Fibroblast of mammary gland (primary cell): Measurements from ENCODE around the gene TNS1.
A peak's percentile ranks its signal among the peaks of the same experiment; 100 is the strongest.
"Not testable (repeated sequence)": the region's sequence is repeated elsewhere in the genome, so short reads cannot be mapped to it uniquely, and the experiment has no call there.

Source experiments
- DNase-seq: peaks from one replicate; pipeline ENCODE4 v3.0.0-alpha.2; 2010; ENCODE audit warnings: low read depth
- H3K4me3 ChIP-seq: 2 replicates; pipeline ENCODE4 v1.5.1; 2011; ENCODE audit warnings: low read depth, mild to moderate bottlenecking, low read length, moderate library complexity; ENCODE audit not compliant: control insufficient read depth
- TF ChIP-seq, protein P1 (sequence below): conservative IDR thresholded peaks from 2 replicates; pipeline ENCODE4 v1.5.1; 2011; ENCODE audit warnings: low read depth, low read length, inconsistent platforms; ENCODE audit not compliant: control insufficient read depth, insufficient read depth

Gene TNS1

GRCh38 chr2:217790195-217790594 lies 212.6 kb downstream of the TNS1 start:
- DNase-seq = peak; percentile 51
- H3K4me3 ChIP-seq = no peak overlapping the region

GRCh38 chr2:217789736-217790181 lies 213.0 kb downstream of the TNS1 start:
- DNase-seq = no peak
- TF ChIP-seq, protein P1, sequence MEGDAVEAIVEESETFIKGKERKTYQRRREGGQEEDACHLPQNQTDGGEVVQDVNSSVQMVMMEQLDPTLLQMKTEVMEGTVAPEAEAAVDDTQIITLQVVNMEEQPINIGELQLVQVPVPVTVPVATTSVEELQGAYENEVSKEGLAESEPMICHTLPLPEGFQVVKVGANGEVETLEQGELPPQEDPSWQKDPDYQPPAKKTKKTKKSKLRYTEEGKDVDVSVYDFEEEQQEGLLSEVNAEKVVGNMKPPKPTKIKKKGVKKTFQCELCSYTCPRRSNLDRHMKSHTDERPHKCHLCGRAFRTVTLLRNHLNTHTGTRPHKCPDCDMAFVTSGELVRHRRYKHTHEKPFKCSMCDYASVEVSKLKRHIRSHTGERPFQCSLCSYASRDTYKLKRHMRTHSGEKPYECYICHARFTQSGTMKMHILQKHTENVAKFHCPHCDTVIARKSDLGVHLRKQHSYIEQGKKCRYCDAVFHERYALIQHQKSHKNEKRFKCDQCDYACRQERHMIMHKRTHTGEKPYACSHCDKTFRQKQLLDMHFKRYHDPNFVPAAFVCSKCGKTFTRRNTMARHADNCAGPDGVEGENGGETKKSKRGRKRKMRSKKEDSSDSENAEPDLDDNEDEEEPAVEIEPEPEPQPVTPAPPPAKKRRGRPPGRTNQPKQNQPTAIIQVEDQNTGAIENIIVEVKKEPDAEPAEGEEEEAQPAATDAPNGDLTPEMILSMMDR = no peak
- no peak overlapping the region for H3K4me3 ChIP-seq

More at GRCh38 chr2:217790195-217790594, 212.6 kb downstream of the TNS1 start:
- TF ChIP-seq, protein P1 = no peak

DNA sequence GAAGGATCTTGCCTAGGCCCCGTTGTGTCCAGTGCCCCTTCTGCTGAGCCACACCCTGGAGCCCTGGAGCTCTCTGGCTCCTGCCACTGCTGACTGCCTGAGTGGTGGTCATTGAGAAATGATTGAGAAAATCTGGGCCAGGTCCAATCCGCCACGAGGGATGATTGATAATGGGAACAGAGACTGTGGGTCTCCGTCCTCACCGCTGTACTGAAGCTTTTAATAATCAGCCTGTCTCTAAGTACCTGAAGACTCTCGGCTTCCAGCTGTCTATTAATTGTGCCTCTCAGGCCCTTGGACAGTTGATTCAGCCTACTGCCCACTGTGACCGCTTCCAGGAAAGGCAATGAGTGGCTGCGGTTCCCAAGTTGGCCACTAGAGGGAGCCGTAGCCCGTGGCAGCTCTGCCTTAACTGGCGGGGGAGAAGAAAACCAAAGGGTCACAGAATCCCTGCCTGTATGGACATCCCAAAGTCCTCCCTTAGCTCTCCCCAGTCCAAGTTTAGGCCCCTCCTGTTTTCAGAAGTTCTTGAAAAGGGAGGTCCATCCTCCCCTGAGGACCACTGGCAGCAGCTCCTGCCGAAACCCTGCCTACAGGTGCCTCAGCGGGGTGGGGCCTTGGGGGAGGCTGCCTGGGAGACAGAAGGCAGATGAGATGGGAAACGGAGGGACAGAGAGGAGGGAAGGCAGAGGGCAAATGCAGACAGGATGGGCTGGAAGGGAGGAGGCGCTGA lies 213.6 kb downstream of the TNS1 start:
- DNase-seq = peak; percentile 65
- H3K4me3 ChIP-seq = no peak overlapping the region
- TF ChIP-seq, protein P1 = peak; percentile 99

DNA sequence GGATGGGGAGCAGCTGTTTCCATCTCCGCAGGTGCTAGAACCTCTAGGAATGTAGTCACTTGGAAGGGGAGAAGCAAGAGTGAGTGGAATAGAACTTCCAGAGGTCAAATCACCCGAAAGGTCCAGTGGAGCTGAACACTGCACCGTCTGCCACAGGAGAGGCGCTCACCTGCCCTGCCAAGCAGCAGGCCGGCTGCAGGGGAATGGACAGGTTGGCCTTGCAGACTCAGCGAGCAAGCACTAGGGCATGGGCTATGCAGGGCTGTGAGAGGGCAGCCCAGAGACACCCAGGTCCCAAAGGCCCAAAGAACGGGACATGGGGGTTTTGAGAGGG lies 214.2 kb downstream of the TNS1 start:
- H3K4me3 ChIP-seq = no peak overlapping the region
- DNase-seq = no peak
- TF ChIP-seq, protein P1 = no peak

GRCh38 chr2:217787160-217787877 lies 215.5 kb downstream of the TNS1 start:
- TF ChIP-seq, protein P1 = no peak
- no peak for DNase-seq
- no peak overlapping the region for H3K4me3 ChIP-seq

- DNase-seq = not testable (repeated sequence)
Observed at GRCh38 chr2:217786560-217786959, 216.2 kb downstream of the TNS1 start.

GRCh38 chr2:217785544-217786045 lies 217.2 kb downstream of the TNS1 start:
- no peak overlapping the region for H3K4me3 ChIP-seq
- DNase-seq = peak; percentile 65
- TF ChIP-seq, protein P1 = peak; percentile 96

More at GRCh38 chr2:217786560-217786959, 216.2 kb downstream of the TNS1 start:
- not testable (repeated sequence) for H3K4me3 ChIP-seq
